ENCODE measurements around the gene SLC1A4. TPM values are rescaled to one million over a fixed set of nuclear protein-coding genes. Genes with fewer than 3 reads are reported as not detected.

SLC1A4 gene
- total RNA-seq, 1 donor from 2014 or later = 45.9 TPM

DNA sequence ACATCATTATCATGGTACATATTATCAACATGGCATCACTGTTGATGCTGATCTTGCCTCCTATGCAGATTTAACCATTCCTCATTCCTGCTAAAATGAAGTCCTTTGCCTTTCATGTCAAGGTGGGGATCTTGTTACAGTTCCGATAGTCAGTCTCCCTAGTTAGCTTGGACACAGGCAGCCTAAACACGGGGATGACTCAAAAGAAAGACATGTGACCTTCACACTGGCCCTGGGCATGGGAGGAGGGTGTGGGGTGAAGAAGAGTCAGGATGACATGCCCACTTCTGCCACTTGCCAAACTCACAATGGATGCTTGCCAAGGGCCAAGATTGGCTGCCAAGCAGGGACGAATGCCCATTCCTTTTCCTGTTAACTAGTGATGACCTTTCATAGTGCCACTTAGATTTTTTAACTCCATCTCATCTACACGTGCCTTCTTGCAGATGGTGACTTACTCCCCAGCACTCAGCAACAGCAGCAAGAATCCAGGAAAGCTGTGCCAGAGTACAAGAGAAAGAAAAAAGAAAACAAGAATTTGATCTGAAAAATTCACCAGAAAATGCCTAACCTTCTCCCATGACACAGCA, 13.9 kb upstream of the SLC1A4 start:
- Mint-ChIP-seq H3K4me1 (ENCODE audit: low read depth, unreplicated experiment) (peaks cover 32% of the 10 kb centered on the region), H3K36me3 (ENCODE audit: low read depth, unreplicated experiment) (no peaks in the 10 kb centered on the region), H3K27me3 (ENCODE audit: low read depth, unreplicated experiment) (no peaks in the 10 kb centered on the region), H3K4me3 (ENCODE audit: unreplicated experiment) (peak overlapping the region; percentile 22), H3K9me3 (ENCODE audit: unreplicated experiment) (no peaks in the 10 kb centered on the region), H3K27ac (ENCODE audit: unreplicated experiment) (peak overlapping the region; percentile 91)
- DNase-seq (ENCODE audit: low read depth) (peak; percentile 80), FAIRE-seq (peak; percentile 65)
- H3K27me3 ChIP-seq (ENCODE audit: insufficient read depth, low read length) = no peaks in the 10 kb centered on the region
- H3K4me1 ChIP-seq (ENCODE audit: insufficient read depth, low read length) = peaks cover 24% of the 10 kb centered on the region
- H2AFZ ChIP-seq (ENCODE audit: low read depth, low read length) = peak overlapping the region; percentile 1
- H3K4me2 ChIP-seq (ENCODE audit: low read length) = peak overlapping the region; percentile 66
- H3K4me3 ChIP-seq (ENCODE audit: insufficient read depth, low read depth, low read length) = no peak overlapping the region
- no peaks in the 10 kb centered on the region for H3K36me3 ChIP-seq (ENCODE audit: insufficient read depth, low read length)
- H4K20me1 ChIP-seq (ENCODE audit: insufficient read depth, low read length) = no peaks in the 10 kb centered on the region
- no peaks in the 10 kb centered on the region for H3K79me2 ChIP-seq (ENCODE audit: insufficient read depth, low read length)
- H3K27ac ChIP-seq (ENCODE audit: low read depth, low read length) = peak overlapping the region; percentile 52
- H3K9ac ChIP-seq (ENCODE audit: low read length) = peak overlapping the region; percentile 37
- TF ChIP-seq EZH2 (IDR thresholded peaks at IDR 0.05; ENCODE audit: insufficient read depth, low read length) = no peak
- no peak for TF ChIP-seq CTCF (IDR thresholded peaks at IDR 0.05; ENCODE audit: insufficient read depth, low read depth, low read length)
- no peaks in the 10 kb centered on the region for H3K9me3 ChIP-seq (ENCODE audit: insufficient read depth, low read depth, low read length)

DNA sequence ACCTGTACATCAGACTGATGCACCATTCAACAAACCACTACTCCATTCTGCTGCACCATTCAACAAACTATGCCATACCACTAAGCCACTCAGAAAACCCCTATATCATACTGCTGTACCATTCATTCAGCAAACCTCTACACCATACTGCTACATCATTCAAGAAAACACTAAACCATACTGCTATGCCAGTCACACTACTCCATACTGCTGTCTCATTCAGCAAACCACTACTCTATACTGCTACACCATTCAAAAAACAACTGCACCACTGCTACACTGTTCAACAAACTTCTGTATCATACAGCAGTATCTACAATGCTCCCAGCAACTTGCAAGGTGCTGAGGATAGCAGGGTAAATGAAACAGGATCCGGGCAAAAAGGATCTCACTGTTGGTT, 12.9 kb upstream of the SLC1A4 start:
- Mint-ChIP-seq H3K27ac (ENCODE audit: unreplicated experiment) (peak overlapping the region; percentile 2), H3K4me3 (ENCODE audit: unreplicated experiment) (no peak overlapping the region)

More for the DNA sequence above, 12.9 kb upstream of the SLC1A4 start:
- TF ChIP-seq EZH2 (IDR thresholded peaks at IDR 0.05; ENCODE audit: insufficient read depth, low read length) (no peak), CTCF (IDR thresholded peaks at IDR 0.05; ENCODE audit: insufficient read depth, low read depth, low read length) (no peak)
- Mint-ChIP-seq H3K4me1 (ENCODE audit: low read depth, unreplicated experiment) (peaks cover 32% of the 10 kb centered on the region), H3K9me3 (ENCODE audit: unreplicated experiment) (no peaks in the 10 kb centered on the region), H3K27me3 (ENCODE audit: low read depth, unreplicated experiment) (no peaks in the 10 kb centered on the region), H3K36me3 (ENCODE audit: low read depth, unreplicated experiment) (no peaks in the 10 kb centered on the region)
- H3K27me3 ChIP-seq (ENCODE audit: insufficient read depth, low read length) = no peaks in the 10 kb centered on the region
- no peaks in the 10 kb centered on the region for H3K36me3 ChIP-seq (ENCODE audit: insufficient read depth, low read length)
- H4K20me1 ChIP-seq (ENCODE audit: insufficient read depth, low read length) = no peaks in the 10 kb centered on the region
- no peak overlapping the region for H3K27ac ChIP-seq (ENCODE audit: low read depth, low read length)
- DNase-seq (ENCODE audit: low read depth) (no peak), FAIRE-seq (no peak)
- H2AFZ ChIP-seq (ENCODE audit: low read depth, low read length) = no peak overlapping the region
- no peaks in the 10 kb centered on the region for H3K9me3 ChIP-seq (ENCODE audit: insufficient read depth, low read depth, low read length)
- H3K79me2 ChIP-seq (ENCODE audit: insufficient read depth, low read length) = no peaks in the 10 kb centered on the region
- H3K4me1 ChIP-seq (ENCODE audit: insufficient read depth, low read length) = peaks cover 24% of the 10 kb centered on the region
- H3K9ac ChIP-seq (ENCODE audit: low read length) = no peak overlapping the region
- no peak overlapping the region for H3K4me3 ChIP-seq (ENCODE audit: insufficient read depth, low read depth, low read length)
- H3K4me2 ChIP-seq (ENCODE audit: low read length) = no peak overlapping the region
